K562 (cell line): ENCODE results near the gene HEMGN. TPM values are rescaled to one million over a fixed set of nuclear protein-coding genes. Genes with fewer than 3 reads are reported as not detected.

Experiments used
- ARID4B ChIP-seq: sonication (generic); formaldehyde crosslinking; IDR thresholded peaks from 2 replicates; pipeline ENCODE4 v1.8.0; 2022; ENCODE audit warnings: mild to moderate bottlenecking, missing genetic modification reagents
- CREM ChIP-seq: IDR thresholded peaks from 2 replicates; pipeline ENCODE4 v1.6.1; 2014; ENCODE audit warnings: antibody characterized with exemption, low read depth
- E2F6 ChIP-seq, 2 experiments: IDR thresholded peaks; 2 replicates each; pipeline ENCODE4 v1.6.1; 2011; ENCODE audit warnings: borderline replicate concordance in 1 of 2, control low read depth in 1 of 2, low read depth in 1 of 2, low read length in 1 of 2, mild to moderate bottlenecking in 1 of 2, mixed read lengths in 1 of 2, moderate library complexity in 1 of 2; ENCODE audit not compliant: insufficient read depth in 1 of 2, insufficient read length in 1 of 2, poor library complexity in 1 of 2, severe bottlenecking in 1 of 2; ENCODE audit errors: extremely low read depth in 1 of 2
- ELF2 ChIP-seq: fragments of 250-450 bp; sonication (Bioruptor Pico); IDR thresholded peaks from 2 replicates; pipeline ENCODE4 v1.5.0; 2021; ENCODE audit warnings: mild to moderate bottlenecking
- FOS ChIP-seq: IDR thresholded peaks from 3 replicates; pipeline ENCODE4 v1.6.1; 2011; ENCODE audit not compliant: insufficient read length; ENCODE audit errors: extremely low read depth
- HMGN3 ChIP-seq: IDR thresholded peaks from 2 replicates; pipeline ENCODE4 v1.6.1; 2011; ENCODE audit warnings: borderline replicate concordance, low read depth, mild to moderate bottlenecking, mixed read lengths, low read length; ENCODE audit not compliant: insufficient read length; ENCODE audit errors: extremely low read depth
- HNRNPK ChIP-seq: fragments of 200-400 bp; formaldehyde crosslinking; IDR thresholded peaks from one replicate; pipeline ENCODE4 v1.6.1; 2018; ENCODE audit warnings: mild to moderate bottlenecking, low read depth, low read length; ENCODE audit not compliant: poor library complexity, severe bottlenecking
- KDM5B ChIP-seq: fragments of 200-600 bp; sonication (generic); IDR thresholded peaks from 2 replicates; pipeline ENCODE4 v1.6.1; 2012; ENCODE audit warnings: low read depth, mild to moderate bottlenecking, moderate library complexity, low read length, control low read depth, inconsistent platforms; ENCODE audit not compliant: insufficient replicate concordance
- POLR2A ChIP-seq: fragments of 450-650 bp; conservative IDR thresholded peaks from 2 replicates; pipeline ENCODE4 v1.6.1; 2016
- PRPF4 ChIP-seq: fragments of 200-400 bp; formaldehyde crosslinking; IDR thresholded peaks from one replicate; pipeline ENCODE4 v1.6.1; 2017; ENCODE audit warnings: low read length, low read depth, mild to moderate bottlenecking; ENCODE audit not compliant: insufficient read depth, poor library complexity, severe bottlenecking
- RBM14 ChIP-seq: fragments of 200-400 bp; formaldehyde crosslinking; IDR thresholded peaks from 2 replicates; pipeline ENCODE4 v1.6.1; 2018; ENCODE audit warnings: low read depth, mild to moderate bottlenecking, low read length, moderate library complexity, borderline replicate concordance; ENCODE audit not compliant: insufficient read depth
- RERE ChIP-seq: sonication (generic); formaldehyde crosslinking; IDR thresholded peaks from 2 replicates; pipeline ENCODE4 v1.8.0; 2023; ENCODE audit warnings: missing genetic modification reagents, mild to moderate bottlenecking, borderline replicate concordance
- SAFB ChIP-seq: fragments of 200-400 bp; formaldehyde crosslinking; IDR thresholded peaks from 2 replicates; pipeline ENCODE4 v1.6.1; 2017; ENCODE audit warnings: low read depth, low read length, borderline replicate concordance
- SUPT5H ChIP-seq: fragments of 450-650 bp; IDR thresholded peaks from 2 replicates; pipeline ENCODE4 v1.6.1; 2016
- ZNF408 ChIP-seq: fragments of 250-450 bp; sonication (Bioruptor Pico); IDR thresholded peaks from 2 replicates; pipeline ENCODE4 v1.4.0; 2020; ENCODE audit warnings: low read depth, mild to moderate bottlenecking, moderate library complexity
- ZNF561 ChIP-seq: fragments of 450-650 bp; formaldehyde crosslinking; conservative IDR thresholded peaks from 2 replicates; pipeline ENCODE4 v1.4.0; 2020; ENCODE audit warnings: mild to moderate bottlenecking, moderate library complexity
- polyA plus RNA-seq, 8 experiments: library from polyadenylated mRNA; depleted of rRNA in 4 of 8; stranded (reverse) in 5 of 8; unstranded in 3 of 8; fragments of >200 nt; fragmentation: Nextera tagmentation in 2 of 8; fragmentation: Illumina TruSeq in 1 of 8; extraction: Ambion mirVana in 2 of 8; extraction: Trizol in 1 of 8; gene quantifications; 2 replicates each; pipeline versions ENCODE4 v1.2.1 to v1.2.3, GENCODE V29; 2011 to 2014; ENCODE audit warnings: inconsistent platforms in 1 of 8, missing spikeins in 1 of 8
- total RNA-seq, 7 experiments: library from RNA; depleted of rRNA in 6 of 7; stranded (reverse); fragments of >200 nt in 6 of 7; fragmentation: Illumina TruSeq in 2 of 7; extraction: Trizol in 2 of 7; gene quantifications; 2 replicates each; pipeline versions ENCODE4 v1.2.1 to v1.2.3, GENCODE V29; 2011 to 2021; ENCODE audit warnings: low replicate concordance in 1 of 7

Gene HEMGN
- total and polyA plus RNA-seq, 9 of the 15 experiments (the other 6 are each of a cell fraction or from before 2014, with no cell fraction given) = 56.3 to 258 (median 137) TPM

GRCh38 chr9:97983589-97984187, 45.7 kb upstream of the HEMGN start (continued):
- TF ChIP-seq SAFB (no peak; the same call in 1 of the 2 replicates), FOS (no peak), RBM14 (no peak), SUPT5H (peak; percentile 23), ZNF561 (CRISPR knock-in tag) (no peak), HMGN3 (no peak), E2F6 (IDR thresholded peaks at IDR 0.05; ENCODE audit: borderline replicate concordance in 1 of 2, extremely low read depth in 1 of 2, insufficient read depth in 1 of 2, insufficient read length in 1 of 2, low read depth in 1 of 2, low read length in 1 of 2, poor library complexity in 1 of 2, severe bottlenecking in 1 of 2) (peak in 1 of 2 experiments; percentile 63), ZNF408 (no peak), HNRNPK (peak; percentile 5), ARID4B (CRISPR knock-in tag) (no peak), RERE (no peak; the same call in 1 of the 2 replicates), ELF2 (CRISPR knock-in tag) (no peak), KDM5B (peak; percentile 18), PRPF4 (peak; percentile 96), POLR2A (peak; percentile 46; the same call in 1 of the 2 replicates), CREM (no peak)
